Hepatocyte (in vitro differentiated cells): ENCODE results near the gene THRAP3. TPM values are rescaled to one million over a fixed set of nuclear protein-coding genes. Genes with fewer than 3 reads are reported as not detected.

Experiments used
- DNase-seq: peaks from one replicate; pipeline ENCODE4 v3.0.0-alpha.2; 2016; ENCODE audit warnings: low spot score
- H2AFZ ChIP-seq: fragments of 200-600 bp; sonication (generic); 2 replicates; pipeline ENCODE4 v1.6.0; 2016; ENCODE audit warnings: antibody characterized with exemption, mild to moderate bottlenecking
- H3K27ac ChIP-seq: fragments of 200-600 bp; sonication (generic); 2 replicates; pipeline ENCODE4 v1.5.1; 2016; ENCODE audit warnings: mild to moderate bottlenecking
- H3K27me3 ChIP-seq: fragments of 200-600 bp; sonication (generic); 2 replicates; pipeline ENCODE4 v1.6.1; 2016
- H3K36me3 ChIP-seq: fragments of 200-600 bp; sonication (generic); replicated peaks from 2 replicates; pipeline ENCODE4 v1.5.1; 2016; ENCODE audit warnings: low read depth; ENCODE audit not compliant: insufficient read depth
- H3K4me1 ChIP-seq: fragments of 200-600 bp; sonication (generic); 2 replicates; pipeline ENCODE4 v1.5.1; 2016; ENCODE audit warnings: mild to moderate bottlenecking, moderate library complexity; ENCODE audit not compliant: insufficient read depth
- H3K4me2 ChIP-seq: fragments of 200-600 bp; sonication (generic); 2 replicates; pipeline ENCODE4 v1.6.0; 2016
- H3K4me3 ChIP-seq: fragments of 200-600 bp; sonication (generic); 2 replicates; pipeline ENCODE4 v1.5.1; 2016; ENCODE audit warnings: mild to moderate bottlenecking
- H3K79me2 ChIP-seq: fragments of 200-600 bp; sonication (generic); 2 replicates; pipeline ENCODE4 v1.6.0; 2017; ENCODE audit warnings: mild to moderate bottlenecking
- H3K9me2 ChIP-seq: fragments of 200-600 bp; sonication (generic); replicated peaks from 2 replicates; pipeline ENCODE4 v1.6.0; 2017; ENCODE audit warnings: mild to moderate bottlenecking; ENCODE audit not compliant: insufficient read depth
- H3K9me3 ChIP-seq: fragments of 200-600 bp; sonication (generic); 2 replicates; pipeline ENCODE4 v1.5.1; 2016; ENCODE audit warnings: low read depth, mild to moderate bottlenecking
- H4K20me1 ChIP-seq: fragments of 200-600 bp; sonication (generic); 2 replicates; pipeline ENCODE4 v1.6.0; 2016; ENCODE audit warnings: mild to moderate bottlenecking; ENCODE audit not compliant: insufficient read depth, poor library complexity, severe bottlenecking
- EZH2 ChIP-seq: fragments of 200-600 bp; sonication (generic); IDR thresholded peaks from 2 replicates; pipeline ENCODE4 v1.6.1; 2016; ENCODE audit warnings: antibody characterized with exemption, mild to moderate bottlenecking, borderline replicate concordance
- EZH2phosphoT487 ChIP-seq: fragments of 200-600 bp; sonication (generic); IDR thresholded peaks from one replicate; pipeline ENCODE4 v1.6.1; 2018; ENCODE audit warnings: antibody characterized with exemption, mild to moderate bottlenecking, low read depth, moderate library complexity; ENCODE audit not compliant: unreplicated experiment, severe bottlenecking
- WGBS: methylation state at CpG from one replicate; pipeline ENCODE4 v1.1.6; 2016; ENCODE audit warnings: low lambda C conversion rate; ENCODE audit errors: missing lambda C conversion rate; 5-methylcytosine and 5-hydroxymethylcytosine counted together
- polyA plus RNA-seq: library from polyadenylated mRNA; unstranded; fragments of >200 nt; fragmentation: Nextera tagmentation; extraction: Ambion mirVana; gene quantifications from 2 replicates; pipeline ENCODE4 v1.2.1, GENCODE V29; 2016
- small RNA-seq: library from RNA; depleted of rRNA; stranded (forward); fragments of <200 nt; gene quantifications from one replicate; pipeline ENCODE3, GENCODE V24; 2014
- total RNA-seq: library from RNA; depleted of rRNA; stranded (reverse); fragments of >200 nt; gene quantifications from 2 replicates; pipeline ENCODE4 v1.2.3, GENCODE V29; 2014
- TF ChIP-seq, protein P1 (sequence below): fragments of 200-600 bp; sonication (generic); IDR thresholded peaks from 2 replicates; pipeline ENCODE4 v1.5.1; 2016; ENCODE audit warnings: antibody characterized with exemption, mild to moderate bottlenecking; ENCODE audit not compliant: poor library complexity

Gene THRAP3
- total and polyA plus RNA-seq, 2 experiments from 2014 or later, result 45.8 to 82.7 TPM

- H3K4me1 ChIP-seq, result peaks cover 21% of the 10 kb centered on the region
These were observed 129.0 kb downstream of the THRAP3 start for GRCh38 chr1:36352910-36353878.

DNA sequence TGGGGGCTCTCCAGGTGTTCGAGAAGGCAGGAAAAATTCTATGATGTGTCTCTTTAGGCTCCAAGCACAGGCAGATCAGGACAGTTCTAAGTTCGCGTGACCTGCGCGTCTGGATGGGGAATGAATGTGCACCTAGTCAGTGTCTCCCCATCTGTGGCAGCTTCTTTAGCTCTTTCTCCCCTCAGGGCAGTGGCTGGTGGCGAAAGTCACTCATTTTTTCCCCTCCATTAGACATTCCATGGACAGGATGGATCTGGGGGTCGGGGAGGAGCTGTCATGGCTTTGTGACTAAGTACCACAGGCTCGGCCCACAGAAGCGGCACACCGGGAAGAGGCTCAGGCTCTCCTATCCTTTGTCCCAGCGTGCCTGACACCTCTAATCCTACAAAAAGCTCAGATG lies 130.2 kb downstream of the THRAP3 start:
- no peaks in the 10 kb centered on the region for H4K20me1 ChIP-seq
- no peaks in the 10 kb centered on the region for H3K36me3 ChIP-seq
- no peaks in the 10 kb centered on the region for H3K27me3 ChIP-seq
- H3K79me2 ChIP-seq, result no peaks in the 10 kb centered on the region
- no peak overlapping the region for H2AFZ ChIP-seq
- H3K4me2 ChIP-seq, result no peak overlapping the region
- TF ChIP-seq EZH2, result no peak
- TF ChIP-seq, protein P1, sequence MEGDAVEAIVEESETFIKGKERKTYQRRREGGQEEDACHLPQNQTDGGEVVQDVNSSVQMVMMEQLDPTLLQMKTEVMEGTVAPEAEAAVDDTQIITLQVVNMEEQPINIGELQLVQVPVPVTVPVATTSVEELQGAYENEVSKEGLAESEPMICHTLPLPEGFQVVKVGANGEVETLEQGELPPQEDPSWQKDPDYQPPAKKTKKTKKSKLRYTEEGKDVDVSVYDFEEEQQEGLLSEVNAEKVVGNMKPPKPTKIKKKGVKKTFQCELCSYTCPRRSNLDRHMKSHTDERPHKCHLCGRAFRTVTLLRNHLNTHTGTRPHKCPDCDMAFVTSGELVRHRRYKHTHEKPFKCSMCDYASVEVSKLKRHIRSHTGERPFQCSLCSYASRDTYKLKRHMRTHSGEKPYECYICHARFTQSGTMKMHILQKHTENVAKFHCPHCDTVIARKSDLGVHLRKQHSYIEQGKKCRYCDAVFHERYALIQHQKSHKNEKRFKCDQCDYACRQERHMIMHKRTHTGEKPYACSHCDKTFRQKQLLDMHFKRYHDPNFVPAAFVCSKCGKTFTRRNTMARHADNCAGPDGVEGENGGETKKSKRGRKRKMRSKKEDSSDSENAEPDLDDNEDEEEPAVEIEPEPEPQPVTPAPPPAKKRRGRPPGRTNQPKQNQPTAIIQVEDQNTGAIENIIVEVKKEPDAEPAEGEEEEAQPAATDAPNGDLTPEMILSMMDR, result no peak
- TF ChIP-seq EZH2phosphoT487, result no peak
- no peak overlapping the region for H3K4me3 ChIP-seq
- no peak for DNase-seq
- H3K4me1 ChIP-seq, result peaks cover 21% of the 10 kb centered on the region
- H3K9me3 ChIP-seq, result no peaks in the 10 kb centered on the region
- no peak overlapping the region for H3K27ac ChIP-seq
- H3K9me2 ChIP-seq, result no peaks in the 10 kb centered on the region
- 95% methylated on average over 11 of the region's 11 CpGs for WGBS

More at GRCh38 chr1:36352910-36353878, 129.0 kb downstream of the THRAP3 start:
- no peak overlapping the region for H2AFZ ChIP-seq
- no peaks in the 10 kb centered on the region for H3K36me3 ChIP-seq
- no peaks in the 10 kb centered on the region for H3K9me3 ChIP-seq
- no peaks in the 10 kb centered on the region for H3K27me3 ChIP-seq
- WGBS, result 96% methylated on average over 15 of the region's 15 CpGs
- H3K79me2 ChIP-seq, result no peaks in the 10 kb centered on the region
- H4K20me1 ChIP-seq, result no peaks in the 10 kb centered on the region
- no peak for TF ChIP-seq EZH2phosphoT487
- TF ChIP-seq EZH2, result no peak
- TF ChIP-seq, protein P1, result no peak
- no peak overlapping the region for H3K4me2 ChIP-seq
- H3K27ac ChIP-seq, result no peak overlapping the region
- H3K4me3 ChIP-seq, result no peak overlapping the region
- DNase-seq, result no peak
- no peaks in the 10 kb centered on the region for H3K9me2 ChIP-seq

Small RNA genes lying within 50 kb of the gene (small RNA-seq; reads per million reads assigned to genes)
- not detected for gene RN7SL131P
- gene UBE2V2P4, result not detected

Other genes with a start within 250 kb of the THRAP3 start
- 1.1 TPM in 1 of 2 replicates, not detected in the other for gene TEKT2, start 140.3 kb upstream of the THRAP3 start, total RNA-seq
- gene TEKT2, start 140.3 kb upstream of the THRAP3 start, polyA plus RNA-seq, result 0.16 and 1.4 TPM in 2 replicates
- gene ADPRS, start 135.6 kb upstream of the THRAP3 start, total RNA-seq, result 27.4 and 37.6 TPM in 2 replicates
- 40.9 and 42.7 TPM in 2 replicates for gene ADPRS, start 135.6 kb upstream of the THRAP3 start, polyA plus RNA-seq
- gene COL8A2, start 99.2 kb upstream of the THRAP3 start, total RNA-seq, result 32.6 and 44.8 TPM in 2 replicates
- 53.7 and 59.4 TPM in 2 replicates for gene COL8A2, start 99.2 kb upstream of the THRAP3 start, polyA plus RNA-seq
- gene TRAPPC3, start 75.0 kb upstream of the THRAP3 start, total RNA-seq, result 128 and 139 TPM in 2 replicates
- 131 and 148 TPM in 2 replicates for gene TRAPPC3, start 75.0 kb upstream of the THRAP3 start, polyA plus RNA-seq
- 46.0 and 48.4 TPM in 2 replicates for gene MAP7D1, start 68.3 kb upstream of the THRAP3 start, total RNA-seq
- gene MAP7D1, start 68.3 kb upstream of the THRAP3 start, polyA plus RNA-seq, result 84.7 and 97.8 TPM in 2 replicates
- gene SH3D21, start 81.9 kb downstream of the THRAP3 start, total RNA-seq, result 2.9 and 4.6 TPM in 2 replicates
- 2.6 and 4.7 TPM in 2 replicates for gene SH3D21, start 81.9 kb downstream of the THRAP3 start, polyA plus RNA-seq
- gene EVA1B, start 99.2 kb downstream of the THRAP3 start, total RNA-seq, result 67.2 and 82.2 TPM in 2 replicates
- gene EVA1B, start 99.2 kb downstream of the THRAP3 start, polyA plus RNA-seq, result 67.1 and 68.7 TPM in 2 replicates
- gene STK40, start 161.5 kb downstream of the THRAP3 start, total RNA-seq, result 28.2 and 30.7 TPM in 2 replicates
- 48.4 and 56.3 TPM in 2 replicates for gene STK40, start 161.5 kb downstream of the THRAP3 start, polyA plus RNA-seq
- 9.4 and 10.4 TPM in 2 replicates for gene LSM10, start 173.5 kb downstream of the THRAP3 start, total RNA-seq
- 54.6 and 63.9 TPM in 2 replicates for gene LSM10, start 173.5 kb downstream of the THRAP3 start, polyA plus RNA-seq
- gene OSCP1, start 226.0 kb downstream of the THRAP3 start, total RNA-seq, result 5.8 and 9.3 TPM in 2 replicates
- gene OSCP1, start 226.0 kb downstream of the THRAP3 start, polyA plus RNA-seq, result 5.8 and 7.6 TPM in 2 replicates
- gene MRPS15, start 239.9 kb downstream of the THRAP3 start, total RNA-seq, result 63.2 and 77.4 TPM in 2 replicates
- gene MRPS15, start 239.9 kb downstream of the THRAP3 start, polyA plus RNA-seq, result 127 and 136 TPM in 2 replicates